Uterus (tissue), 4 donors: Measurements from ENCODE around the gene DOCK3. TPM values are rescaled to one million over a fixed set of nuclear protein-coding genes. Genes with fewer than 3 reads are reported as not detected.

ENCODE experiments used
- DNase-seq, 2 donors: peaks; one replicate each; pipeline ENCODE4 v3.0.0-alpha.2; 2019 to 2020
- H3K27ac ChIP-seq, 2 donors: fragments of 200-600 bp; sonication (generic); 1 replicate in 1 of 2; 2 replicates in 1 of 2; pipeline ENCODE4 v1.5.1; 2016 to 2018
- H3K27me3 ChIP-seq, 2 donors: fragments of 200-600 bp; sonication (generic); one replicate each; pipeline ENCODE4 v1.5.1; 2018 to 2019; ENCODE audit warnings: control low read depth in 1 of 2
- H3K36me3 ChIP-seq, 2 donors: fragments of 200-600 bp; sonication (generic); one replicate each; pipeline ENCODE4 v1.5.1; 2019; ENCODE audit warnings: control low read depth in 1 of 2
- H3K4me1 ChIP-seq, 2 donors: fragments of 200-600 bp; sonication (generic); one replicate each; pipeline ENCODE4 v1.5.1; 2018 to 2019; ENCODE audit warnings: control low read depth in 1 of 2
- H3K4me3 ChIP-seq, 2 donors: fragments of 200-600 bp; sonication (generic); 1 replicate in 1 of 2; 2 replicates in 1 of 2; pipeline ENCODE4 v1.5.1; 2018 to 2019; ENCODE audit warnings: mild to moderate bottlenecking in 1 of 2
- H3K9me3 ChIP-seq, 2 donors: fragments of 200-600 bp; sonication (generic); one replicate each; pipeline ENCODE4 v1.5.1; 2019; ENCODE audit warnings: control low read depth in 1 of 2
- POLR2A ChIP-seq, 2 donors: fragments of 450-650 bp; IDR thresholded peaks; one replicate each; pipeline ENCODE4 v1.6.1; 2016; ENCODE audit warnings: antibody characterized with exemption in 2 of 2, mild to moderate bottlenecking in 1 of 2, moderate library complexity in 1 of 2
- intact Hi-C: fragments of 100-400 bp; cut with DNase I; formaldehyde crosslinking; loops from one replicate; pipeline ENCODE4 v1.15.1; 2023; ENCODE audit warnings: low total_unique reads
- total RNA-seq, 4 donors: library from RNA; depleted of rRNA in 3 of 4; stranded (reverse); fragments of >200 nt in 3 of 4; gene quantifications; one replicate each; pipeline versions ENCODE4 v1.1.0 to v1.2.4, GENCODE V29; 2014 to 2023
- TF ChIP-seq, protein P1 (sequence below), 4 experiments: fragments of 200-600 bp in 2 of 4; fragments of 450-650 bp in 2 of 4; sonication (generic) in 2 of 4; IDR thresholded peaks; one replicate each; pipeline ENCODE4 v1.5.1; 2016 to 2019; ENCODE audit warnings: antibody characterized with exemption in 4 of 4, mild to moderate bottlenecking in 2 of 4, moderate library complexity in 1 of 4
- donor health status: DM: yes; HTN: yes; CAD: no.

Gene DOCK3
- total RNA-seq, 4 donors from 2014 or later, result under 0.01 to 1.6 (median 0.46) TPM

DNA sequence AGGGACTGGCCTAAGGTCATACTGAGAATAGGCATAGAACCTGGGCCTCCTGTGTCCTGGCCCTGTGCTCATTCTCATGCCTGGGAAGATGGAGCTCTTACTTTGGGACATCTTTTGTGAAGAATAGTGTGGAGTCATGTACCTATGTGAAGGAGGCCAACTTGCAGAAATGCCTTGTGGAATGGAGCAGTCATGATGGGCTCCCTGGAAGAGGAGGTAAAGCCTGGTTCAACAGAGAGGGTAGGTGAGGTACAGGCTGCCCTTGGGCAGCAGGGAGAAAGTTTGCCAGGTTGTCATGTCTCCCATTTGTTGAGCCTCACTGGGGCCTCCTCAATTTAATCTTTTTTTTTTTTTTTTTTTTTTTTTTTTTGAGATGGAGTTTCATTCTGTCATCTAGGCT lies 39.7 kb upstream of the DOCK3 start:
- H3K36me3 ChIP-seq, result no peaks in the 10 kb centered on the region
- H3K4me1 ChIP-seq, result no peaks in the 10 kb centered on the region
- no peak overlapping the region for H3K27ac ChIP-seq
- intact Hi-C loops, result no loop called here
- TF ChIP-seq, protein P1, sequence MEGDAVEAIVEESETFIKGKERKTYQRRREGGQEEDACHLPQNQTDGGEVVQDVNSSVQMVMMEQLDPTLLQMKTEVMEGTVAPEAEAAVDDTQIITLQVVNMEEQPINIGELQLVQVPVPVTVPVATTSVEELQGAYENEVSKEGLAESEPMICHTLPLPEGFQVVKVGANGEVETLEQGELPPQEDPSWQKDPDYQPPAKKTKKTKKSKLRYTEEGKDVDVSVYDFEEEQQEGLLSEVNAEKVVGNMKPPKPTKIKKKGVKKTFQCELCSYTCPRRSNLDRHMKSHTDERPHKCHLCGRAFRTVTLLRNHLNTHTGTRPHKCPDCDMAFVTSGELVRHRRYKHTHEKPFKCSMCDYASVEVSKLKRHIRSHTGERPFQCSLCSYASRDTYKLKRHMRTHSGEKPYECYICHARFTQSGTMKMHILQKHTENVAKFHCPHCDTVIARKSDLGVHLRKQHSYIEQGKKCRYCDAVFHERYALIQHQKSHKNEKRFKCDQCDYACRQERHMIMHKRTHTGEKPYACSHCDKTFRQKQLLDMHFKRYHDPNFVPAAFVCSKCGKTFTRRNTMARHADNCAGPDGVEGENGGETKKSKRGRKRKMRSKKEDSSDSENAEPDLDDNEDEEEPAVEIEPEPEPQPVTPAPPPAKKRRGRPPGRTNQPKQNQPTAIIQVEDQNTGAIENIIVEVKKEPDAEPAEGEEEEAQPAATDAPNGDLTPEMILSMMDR (IDR thresholded peaks at IDR 0.05), result no peak
- no peak for TF ChIP-seq POLR2A (IDR thresholded peaks at IDR 0.05)
- no peaks in the 10 kb centered on the region for H3K27me3 ChIP-seq
- DNase-seq, result no peak
- no peaks in the 10 kb centered on the region for H3K9me3 ChIP-seq
- no peak overlapping the region for H3K4me3 ChIP-seq

GRCh38 chr3:50637011-50637410 lies 37.7 kb upstream of the DOCK3 start:
- Histone ChIP-seq H3K27ac (no peak overlapping the region), H3K36me3 (no peaks in the 10 kb centered on the region), H3K4me3 (no peak overlapping the region), H3K9me3 (no peaks in the 10 kb centered on the region), H3K27me3 (no peaks in the 10 kb centered on the region), H3K4me1 (no peaks in the 10 kb centered on the region)
- DNase-seq, result no peak
- TF ChIP-seq, protein P1 (IDR thresholded peaks at IDR 0.05), result no peak
- TF ChIP-seq POLR2A (IDR thresholded peaks at IDR 0.05), result no peak
- intact Hi-C loops, result no loop called here

GRCh38 chr3:50637945-50638344 lies 36.8 kb upstream of the DOCK3 start:
- Histone ChIP-seq H3K27ac (no peak overlapping the region), H3K4me3 (no peak overlapping the region), H3K36me3 (no peaks in the 10 kb centered on the region), H3K27me3 (no peaks in the 10 kb centered on the region), H3K4me1 (no peaks in the 10 kb centered on the region), H3K9me3 (no peaks in the 10 kb centered on the region)
- DNase-seq, result no peak
- intact Hi-C loops, result no loop called here
- TF ChIP-seq, protein P1 (IDR thresholded peaks at IDR 0.05), result no peak
- no peak for TF ChIP-seq POLR2A (IDR thresholded peaks at IDR 0.05)

GRCh38 chr3:50639055-50639494 lies 35.7 kb upstream of the DOCK3 start:
- DNase-seq, result no peak
- TF ChIP-seq POLR2A (IDR thresholded peaks at IDR 0.05), result no peak
- TF ChIP-seq, protein P1 (IDR thresholded peaks at IDR 0.05), result no peak
- Histone ChIP-seq H3K9me3 (no peaks in the 10 kb centered on the region), H3K36me3 (no peaks in the 10 kb centered on the region), H3K4me1 (no peaks in the 10 kb centered on the region), H3K27me3 (no peaks in the 10 kb centered on the region), H3K4me3 (no peak overlapping the region), H3K27ac (no peak overlapping the region)
- intact Hi-C loops, result no loop called here

DNA sequence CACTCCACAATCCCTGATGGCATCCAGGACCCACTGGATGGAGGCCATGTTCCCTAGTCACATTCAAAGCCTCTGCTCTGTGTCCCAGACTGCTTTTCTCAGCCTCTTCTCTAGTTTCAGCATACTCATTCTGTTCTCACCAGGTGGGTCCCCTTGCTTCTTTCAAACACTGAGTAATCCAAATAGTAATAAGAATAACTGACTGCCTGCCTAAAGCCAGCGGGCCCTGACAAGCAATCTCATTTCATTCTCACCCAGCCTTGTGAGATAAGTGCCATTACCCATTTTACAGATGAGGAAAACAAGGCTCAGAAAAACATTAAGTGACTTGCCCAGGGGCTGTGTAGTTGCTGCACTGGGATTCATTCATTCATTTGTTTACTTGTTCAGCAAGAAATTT lies 32.3 kb upstream of the DOCK3 start:
- Histone ChIP-seq H3K36me3 (no peaks in the 10 kb centered on the region), H3K9me3 (no peaks in the 10 kb centered on the region)

More for the DNA sequence above, 32.3 kb upstream of the DOCK3 start:
- Histone ChIP-seq H3K27ac (no peak overlapping the region), H3K27me3 (no peaks in the 10 kb centered on the region), H3K4me1 (no peaks in the 10 kb centered on the region), H3K4me3 (no peak overlapping the region)
- intact Hi-C loops, result no loop called here
- TF ChIP-seq, protein P1 (IDR thresholded peaks at IDR 0.05), result no peak
- TF ChIP-seq POLR2A (IDR thresholded peaks at IDR 0.05), result no peak
- DNase-seq, result no peak
